HPDE6-E6E7 (cell line): ENCODE measurements around the gene GATAD2A.
A peak's percentile ranks its signal among the peaks of the same experiment; 100 is the strongest.
"Not testable (repeated sequence)": the region's sequence is repeated elsewhere in the genome, so short reads cannot be mapped to it uniquely, and the experiment has no call there.

Experiments used
- DNase-seq: peaks from one replicate; pipeline ENCODE4 v3.0.0; 2011; ENCODE audit warnings: missing footprints; ENCODE audit errors: extremely low spot score

The GATAD2A gene, protein sequence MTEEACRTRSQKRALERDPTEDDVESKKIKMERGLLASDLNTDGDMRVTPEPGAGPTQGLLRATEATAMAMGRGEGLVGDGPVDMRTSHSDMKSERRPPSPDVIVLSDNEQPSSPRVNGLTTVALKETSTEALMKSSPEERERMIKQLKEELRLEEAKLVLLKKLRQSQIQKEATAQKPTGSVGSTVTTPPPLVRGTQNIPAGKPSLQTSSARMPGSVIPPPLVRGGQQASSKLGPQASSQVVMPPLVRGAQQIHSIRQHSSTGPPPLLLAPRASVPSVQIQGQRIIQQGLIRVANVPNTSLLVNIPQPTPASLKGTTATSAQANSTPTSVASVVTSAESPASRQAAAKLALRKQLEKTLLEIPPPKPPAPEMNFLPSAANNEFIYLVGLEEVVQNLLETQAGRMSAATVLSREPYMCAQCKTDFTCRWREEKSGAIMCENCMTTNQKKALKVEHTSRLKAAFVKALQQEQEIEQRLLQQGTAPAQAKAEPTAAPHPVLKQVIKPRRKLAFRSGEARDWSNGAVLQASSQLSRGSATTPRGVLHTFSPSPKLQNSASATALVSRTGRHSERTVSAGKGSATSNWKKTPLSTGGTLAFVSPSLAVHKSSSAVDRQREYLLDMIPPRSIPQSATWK

DNA sequence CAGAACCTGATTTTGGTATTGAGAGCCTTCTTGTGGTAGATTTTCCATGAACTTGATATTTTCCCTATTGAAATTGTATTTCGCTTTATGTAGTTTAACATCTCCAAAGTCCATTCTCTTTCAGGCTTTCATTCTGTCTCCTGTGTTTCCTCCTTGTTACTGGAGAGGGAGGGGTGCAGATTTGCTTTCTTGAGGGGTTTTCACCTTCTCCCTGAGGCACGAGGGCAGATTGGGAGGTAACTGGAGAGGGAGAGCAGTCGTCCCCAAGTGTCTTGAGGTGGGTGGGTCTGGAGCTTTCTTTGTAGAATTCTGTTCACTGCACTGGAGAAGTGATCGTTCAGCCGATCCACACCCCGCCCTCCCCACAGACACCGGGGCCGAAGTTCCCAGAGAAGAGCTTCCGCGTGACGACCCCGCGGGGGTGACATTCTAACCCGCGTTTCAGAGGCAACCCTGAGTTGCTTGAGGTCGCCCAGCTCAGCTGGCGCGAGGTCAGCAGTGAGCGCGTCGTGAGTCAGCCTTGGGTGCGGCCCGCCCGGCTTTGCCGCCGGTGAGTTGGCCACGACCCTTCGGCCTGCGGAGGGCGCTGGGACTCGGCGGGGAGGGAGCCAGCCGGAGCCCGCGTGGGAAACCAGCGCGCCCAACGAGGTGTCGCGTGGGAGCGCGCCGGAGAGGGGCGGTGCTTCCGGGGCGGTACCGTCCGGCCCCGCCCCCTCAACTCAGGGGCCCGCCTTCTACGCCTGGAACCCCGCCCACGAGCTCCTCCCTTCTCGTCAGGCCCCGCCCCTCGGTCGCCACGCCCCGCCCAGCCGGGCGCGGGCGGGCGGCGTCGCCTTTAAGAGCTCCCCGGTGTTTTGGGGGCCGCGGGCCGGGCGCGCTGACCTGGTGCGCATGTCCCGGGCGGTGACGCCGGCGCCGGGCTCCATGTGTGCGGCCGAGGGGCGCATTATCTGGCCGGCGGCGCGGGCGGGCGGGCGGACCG is at the start of gene GATAD2A:
Gene GATAD2A (plus strand): TSS at position 797 of the 982 bp plus-strand sequence. CDS start 59,671 bp downstream, outside the sequence.
- peak; percentile 86 for DNase-seq

DNA sequence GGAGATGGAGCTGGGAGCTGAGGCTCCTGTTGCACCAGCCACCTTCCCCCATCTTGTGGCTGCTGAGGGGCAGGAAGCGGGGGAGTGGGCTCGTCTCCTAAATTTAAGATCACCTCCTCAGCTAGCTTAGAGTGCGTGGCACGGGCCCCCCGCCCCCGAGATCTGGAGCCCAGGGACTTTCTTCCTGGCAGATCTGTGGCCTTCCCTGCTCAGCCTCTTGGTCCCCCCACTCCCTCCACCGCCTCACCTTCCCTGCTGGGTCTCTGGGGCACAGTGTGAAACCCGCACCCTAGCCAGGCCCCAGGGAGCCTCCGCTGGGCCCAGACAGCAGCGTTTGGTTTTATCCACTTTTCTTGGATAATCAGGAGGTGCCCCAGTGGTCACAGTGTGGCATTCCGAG is 49.0 kb upstream of the GATAD2A start:
- DNase-seq = no peak

DNA sequence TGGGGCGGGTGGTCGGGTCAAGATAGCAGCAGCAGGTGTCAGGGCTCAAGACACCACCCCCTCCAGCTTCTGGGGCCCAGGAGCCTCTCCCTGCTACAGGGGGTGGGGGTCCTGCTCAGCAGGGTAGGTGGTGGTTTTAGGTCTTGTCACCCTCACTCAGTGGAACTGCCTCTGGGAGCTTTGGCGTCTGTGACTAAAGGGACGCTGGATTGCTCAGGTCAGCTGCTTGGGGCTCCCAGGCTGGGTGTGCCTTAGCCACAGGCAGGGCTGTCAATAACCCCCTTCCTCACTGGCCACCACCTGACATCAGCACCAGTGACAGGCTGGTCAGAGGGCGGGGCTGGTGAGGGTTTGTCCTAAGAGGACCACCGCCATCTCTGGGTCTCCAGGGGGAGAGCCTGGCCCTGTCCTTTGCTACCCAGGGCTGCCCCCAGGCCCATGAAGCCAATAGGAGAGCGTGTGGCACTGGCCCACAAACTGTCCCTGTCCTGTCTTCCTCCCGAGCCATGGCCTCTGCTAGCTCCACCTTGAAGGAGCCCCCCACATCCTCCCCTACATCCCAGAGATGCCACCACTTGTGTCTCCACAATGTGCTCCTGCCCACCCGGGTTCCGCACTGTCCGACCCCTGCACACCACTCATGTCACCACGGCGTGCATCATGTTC is 48.4 kb upstream of the GATAD2A start:
- no peak for DNase-seq

- peak; percentile 76 for DNase-seq
Observed at GRCh38 chr19:19361075-19361594, 44.3 kb upstream of the GATAD2A start.

DNA sequence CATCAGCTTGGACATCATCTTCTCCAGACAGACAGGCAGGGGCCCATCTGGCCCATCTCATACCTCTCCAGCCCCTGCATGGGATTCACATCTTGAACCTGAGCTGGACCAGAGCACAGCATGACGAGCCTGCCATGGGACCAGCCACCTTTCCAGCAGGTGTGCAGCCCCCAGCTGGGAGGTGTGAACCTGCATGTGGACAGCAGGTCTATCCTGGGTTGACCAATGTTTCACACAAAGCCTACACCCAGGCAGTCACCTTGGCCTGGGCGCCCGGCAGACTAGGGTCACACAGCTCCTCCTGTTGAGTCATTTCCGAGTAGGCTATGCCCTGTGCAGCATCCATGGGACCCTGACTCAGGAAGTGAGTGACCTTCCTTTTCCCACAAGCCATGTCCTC is 43.4 kb upstream of the GATAD2A start:
- no peak for DNase-seq

DNA sequence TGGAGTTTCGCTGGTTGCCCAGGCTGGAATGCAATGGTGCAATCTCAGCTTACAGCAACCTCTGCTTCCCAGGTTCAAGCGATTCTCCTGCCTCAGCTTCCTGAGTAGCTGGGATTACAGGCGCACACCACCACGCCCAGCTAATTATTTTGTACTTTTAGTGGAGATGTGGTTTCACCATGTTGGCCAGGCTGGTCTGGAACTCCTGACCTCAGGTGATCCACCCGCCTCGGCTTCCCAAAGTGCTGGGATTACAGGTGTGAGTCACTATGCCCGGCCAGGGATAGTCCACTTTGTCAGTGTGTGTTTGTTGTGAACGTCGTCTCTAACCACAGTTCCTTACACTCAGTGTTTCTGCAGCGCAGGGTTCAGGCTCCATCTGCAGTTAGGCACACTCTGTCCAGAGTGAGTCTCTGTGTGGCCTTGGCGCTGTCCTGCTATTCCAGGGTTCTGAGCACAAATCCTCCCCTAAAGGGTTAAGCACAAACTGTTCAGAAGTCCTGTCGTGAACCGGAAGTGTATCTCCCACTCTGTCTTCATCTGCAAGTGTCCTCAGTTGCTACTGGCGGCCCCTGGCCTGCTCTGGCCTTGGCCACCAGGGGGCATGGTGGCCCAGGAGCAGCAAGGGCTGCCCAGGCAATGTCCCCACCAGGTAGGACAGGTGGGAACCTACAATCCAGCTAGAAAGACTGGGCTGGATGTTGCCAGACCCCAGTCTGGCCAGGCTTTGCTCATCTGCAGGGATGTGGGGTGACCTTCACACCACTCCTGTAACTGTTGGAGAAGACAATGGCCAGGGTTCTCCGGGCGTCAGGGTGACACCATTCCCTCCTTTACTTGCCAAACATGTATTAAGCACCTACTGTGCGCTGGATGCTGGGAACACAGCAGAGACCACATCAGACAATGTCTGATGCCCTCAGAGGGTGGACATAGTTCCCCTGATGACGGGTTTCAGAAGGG is 38.8 kb upstream of the GATAD2A start:
- peak; percentile 64 for DNase-seq

GRCh38 chr19:19368087-19368486 is 37.4 kb upstream of the GATAD2A start:
- DNase-seq = no peak

DNA sequence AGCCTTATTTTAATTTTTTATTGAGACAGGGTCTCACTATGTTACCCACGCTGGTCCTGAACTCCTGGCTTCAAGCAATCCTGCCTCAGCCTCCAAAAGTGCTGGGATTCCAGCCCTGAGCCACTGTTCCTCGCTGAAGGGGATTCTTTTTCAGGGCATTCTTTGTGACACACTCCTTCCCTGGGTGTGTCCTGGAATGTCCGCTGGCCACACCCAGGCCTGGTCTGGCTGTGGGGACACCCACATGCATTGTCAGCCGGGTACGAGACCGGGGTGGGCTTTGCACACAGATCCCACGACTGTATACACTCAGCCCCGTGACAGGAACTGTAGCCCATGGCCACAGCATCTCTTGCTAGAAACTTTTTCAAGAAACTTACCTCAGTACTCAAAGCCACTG is 34.4 kb upstream of the GATAD2A start:
- no peak for DNase-seq

GRCh38 chr19:19372656-19373416 is 32.6 kb upstream of the GATAD2A start:
- no peak for DNase-seq

DNA sequence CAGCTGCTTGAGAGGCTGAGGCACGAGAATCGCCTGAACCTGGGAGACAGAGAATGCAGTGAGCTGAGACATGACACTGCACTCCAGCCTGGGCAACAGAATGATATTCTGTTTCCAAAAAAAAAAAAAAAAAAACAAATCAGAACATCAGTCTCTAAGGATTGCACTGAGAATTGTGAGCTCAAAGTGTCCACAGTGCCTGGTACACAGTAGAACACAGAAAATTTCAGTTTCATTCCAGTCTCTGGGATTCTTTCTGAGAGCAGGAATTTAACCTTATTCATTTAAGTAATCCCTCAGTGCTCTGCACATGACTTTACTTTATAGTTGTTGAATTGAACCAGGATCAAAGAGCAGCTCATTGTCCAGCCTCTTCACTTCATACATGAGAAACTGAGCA is 25.9 kb upstream of the GATAD2A start:
- no peak for DNase-seq

GRCh38 chr19:19380316-19380715 is 25.2 kb upstream of the GATAD2A start:
- not testable (repeated sequence) for DNase-seq

DNA sequence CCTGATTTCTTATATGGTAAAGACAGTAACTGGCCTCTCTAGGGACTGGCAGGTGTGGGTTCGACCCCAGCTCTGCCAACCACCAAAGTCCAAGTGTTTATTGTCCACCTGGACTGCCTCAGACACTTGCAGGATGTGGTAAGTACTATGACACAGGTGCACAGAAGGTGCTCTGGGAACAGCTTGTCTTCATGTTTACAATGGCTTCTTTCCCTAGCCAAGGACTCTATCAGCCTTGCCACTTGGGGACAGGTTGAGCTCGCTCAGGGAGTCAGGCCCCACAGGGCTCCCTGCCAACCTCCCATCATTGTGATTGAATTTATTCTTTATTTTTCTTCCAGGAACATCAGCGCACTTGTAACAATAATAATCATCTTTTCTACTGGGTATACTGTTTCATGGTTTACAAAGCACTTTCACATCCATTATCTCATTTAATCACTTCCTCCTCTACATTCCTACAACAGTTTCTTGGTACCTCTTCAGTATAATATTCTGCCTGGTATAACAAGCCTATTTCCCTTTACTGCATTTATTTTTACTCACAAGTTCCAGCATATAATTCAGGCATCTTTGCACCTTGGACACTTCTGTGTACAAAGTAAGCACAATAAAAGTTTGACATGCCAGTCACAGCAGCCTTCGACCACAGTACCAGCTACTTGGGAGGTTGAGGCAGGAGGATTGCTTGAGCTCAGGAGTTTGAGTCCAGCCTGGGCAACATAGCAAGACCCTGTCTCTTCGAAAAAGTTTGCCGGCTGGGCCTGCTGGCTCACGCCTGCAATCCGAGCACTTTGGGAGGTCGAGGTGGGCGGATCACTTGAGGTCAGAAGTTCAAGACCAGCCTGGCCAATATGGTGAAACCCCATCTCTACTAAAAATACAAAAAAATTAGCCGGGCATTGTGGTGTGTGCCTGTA is 24.2 kb upstream of the GATAD2A start:
- no peak for DNase-seq

DNA sequence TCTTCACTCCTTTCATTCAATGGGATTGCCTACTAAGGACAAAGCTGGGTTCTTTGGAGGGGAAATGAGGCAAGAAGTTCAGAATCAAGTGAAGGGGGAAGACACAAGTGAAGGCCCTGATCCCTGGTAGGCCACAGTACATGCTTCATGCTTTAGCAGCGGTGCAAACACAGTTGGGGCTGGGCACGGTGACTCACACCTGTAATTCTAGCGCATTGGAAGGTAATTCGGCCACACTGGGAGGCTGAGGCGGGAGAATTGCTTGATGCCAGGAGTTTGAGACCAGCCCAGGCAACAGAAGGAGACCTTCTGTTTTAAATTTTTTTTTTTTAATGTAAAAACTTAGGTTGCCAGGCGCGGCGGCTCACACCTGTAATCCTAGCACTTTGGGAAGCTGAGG is 23.4 kb upstream of the GATAD2A start:
- DNase-seq = no peak

DNA sequence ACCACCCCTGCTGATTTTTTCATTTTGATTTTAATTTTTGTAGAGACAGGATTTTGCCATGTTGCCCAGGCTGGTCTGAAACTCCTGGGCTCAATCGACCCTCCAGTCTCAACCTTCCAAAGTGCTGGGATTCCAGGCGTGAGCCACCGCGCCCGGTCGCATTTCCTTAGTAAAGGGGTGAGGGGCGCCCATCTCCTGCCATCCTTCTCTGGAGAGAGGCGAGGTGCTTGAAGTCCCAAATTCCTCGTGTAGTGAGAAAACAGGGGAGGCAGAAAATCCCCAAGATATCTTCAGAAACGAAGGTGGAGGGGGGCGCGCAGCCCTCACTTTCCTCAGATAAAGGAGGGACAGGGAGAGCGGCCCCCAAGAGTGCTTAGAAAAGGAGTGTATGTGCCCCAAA is 21.0 kb upstream of the GATAD2A start:
- DNase-seq = no peak

GRCh38 chr19:19385131-19385895 is 20.2 kb upstream of the GATAD2A start:
- DNase-seq = peak; percentile 97

GRCh38 chr19:19385896-19386869 is 19.3 kb upstream of the GATAD2A start:
- no peak for DNase-seq
